8988T (cell line): ENCODE measurements around the gene SHISA4.
"Not testable (repeated sequence)": the region's sequence is repeated elsewhere in the genome, so short reads cannot be mapped to it uniquely, and the experiment has no call there.

ENCODE experiments used
- DNase-seq: peaks from one replicate; pipeline ENCODE4 v3.0.0; 2011

SHISA4 gene

GRCh38 chr1:201888282-201889089 is at the start of gene SHISA4:
Gene SHISA4, plus strand, starts transcription at chr1:201888898. Its CDS starts 97 bp downstream, at chr1:201888995.
- peak; percentile 93 for DNase-seq

- not testable (repeated sequence) for DNase-seq
Observed at GRCh38 chr1:201839089-201839488, 49.6 kb upstream of the SHISA4 start.

- no peak for DNase-seq
Observed at GRCh38 chr1:201840055-201840454, 48.6 kb upstream of the SHISA4 start.

- DNase-seq = no peak
Observed at GRCh38 chr1:201840490-201840889, 48.2 kb upstream of the SHISA4 start.

GRCh38 chr1:201841265-201841912 is 47.3 kb upstream of the SHISA4 start:
- DNase-seq = no peak

- DNase-seq = no peak
Observed at GRCh38 chr1:201842472-201843027, 46.1 kb upstream of the SHISA4 start.

GRCh38 chr1:201845331-201846083 is 43.2 kb upstream of the SHISA4 start:
- no peak for DNase-seq

GRCh38 chr1:201847150-201847549 is 41.5 kb upstream of the SHISA4 start:
- no peak for DNase-seq

GRCh38 chr1:201848230-201848629 is 40.5 kb upstream of the SHISA4 start:
- DNase-seq = no peak

GRCh38 chr1:201849372-201850052 is 39.2 kb upstream of the SHISA4 start:
- DNase-seq = no peak

GRCh38 chr1:201850053-201850397 is 38.7 kb upstream of the SHISA4 start:
- no peak for DNase-seq

- no peak for DNase-seq
Observed at GRCh38 chr1:201851949-201852348, 36.7 kb upstream of the SHISA4 start.

GRCh38 chr1:201856722-201857121 is 32.0 kb upstream of the SHISA4 start:
- not testable (repeated sequence) for DNase-seq

GRCh38 chr1:201859424-201859823 is 29.3 kb upstream of the SHISA4 start:
- DNase-seq = no peak

GRCh38 chr1:201861448-201861847 is 27.2 kb upstream of the SHISA4 start:
- no peak for DNase-seq

- DNase-seq = no peak
Observed at GRCh38 chr1:201870397-201870796, 18.3 kb upstream of the SHISA4 start.

- DNase-seq = no peak
Observed at GRCh38 chr1:201874672-201875071, 14.0 kb upstream of the SHISA4 start.

- DNase-seq = no peak
Observed at GRCh38 chr1:201876148-201876818, 12.4 kb upstream of the SHISA4 start.

GRCh38 chr1:201877877-201878401 is 10.8 kb upstream of the SHISA4 start:
- DNase-seq = no peak

- no peak for DNase-seq
Observed at GRCh38 chr1:201880928-201881571, 7.6 kb upstream of the SHISA4 start.

GRCh38 chr1:201881617-201882016 is 7.1 kb upstream of the SHISA4 start:
- no peak for DNase-seq
